GM12878 (cell line): ENCODE results near the gene FABP6. TPM values are rescaled to one million over a fixed set of nuclear protein-coding genes. Genes with fewer than 3 reads are reported as not detected.
A peak's percentile ranks its signal among the peaks of the same experiment; 100 is the strongest.

Experiments
- ATAC-seq: fragments of 200-7000 bp; cut with Tn5 transposase; 3 replicates; pipeline ENCODE4 v1.9.1; 2020; ENCODE audit warnings: mild to moderate bottlenecking, moderate library complexity
- BruUV-seq: library from RNA; stranded (reverse); fragments of 400-500 nt; replicated peaks from 2 replicates; lab custom pipeline; 2021; lab: Mats Ljungman, UMichigan
- CTCF ChIA-PET: fragments of 300-600 bp; sonication (Branson Sonifier 250); formaldehyde crosslinking; extraction: SDS; loops from one replicate; lab custom pipeline; 2021; ENCODE audit warnings: inconsistent platforms; lab: Yijun Ruan, JAX
- POLR2A ChIA-PET: fragments of 350-600 bp; formaldehyde crosslinking; extraction: SDS; loops from one replicate; lab custom pipeline; 2021; ENCODE audit warnings: inconsistent platforms; lab: Charles Lee
- RAD21 ChIA-PET: fragments of 300-600 bp; sonication (Branson Sonifier 250); formaldehyde crosslinking; loops from one replicate; lab custom pipeline; 2023; ENCODE audit warnings: antibody characterized with exemption; ENCODE audit not compliant: unreplicated experiment; lab: Charles Lee
- SMC1A ChIA-PET: fragments of 300-600 bp; sonication (Branson Sonifier 250); formaldehyde crosslinking; loops from one replicate; lab custom pipeline; 2023; ENCODE audit not compliant: unreplicated experiment, uncharacterized antibody; lab: Charles Lee
- DNase-seq: peaks from one replicate; pipeline ENCODE4 v3.0.0-alpha.2; 2011; ENCODE audit warnings: low read depth, low spot score
- FAIRE-seq: peaks from 3 replicates; lab custom pipeline; 2011; peaks lifted over from hg19 to GRCh38; lab: Jason Lieb, UNC
- H2AFZ ChIP-seq: 2 replicates; pipeline ENCODE4 v1.6.0; 2011; ENCODE audit warnings: low read depth, low read length, control low read depth; ENCODE audit not compliant: control insufficient read depth
- H3K27ac ChIP-seq: 2 replicates; pipeline ENCODE4 v1.5.1; 2011; ENCODE audit warnings: control low read depth; ENCODE audit not compliant: control insufficient read depth, insufficient read depth
- H3K27me3 ChIP-seq, 2 experiments: replicated peaks in 1 of 2; 2 replicates each; pipeline versions ENCODE4 v1.6.0 to v1.6.1; 2011; ENCODE audit warnings: low read length in 1 of 2; ENCODE audit not compliant: control insufficient read depth in 2 of 2, insufficient read depth in 2 of 2
- H3K36me3 ChIP-seq, 2 experiments: 2 replicates each; pipeline ENCODE4 v1.5.1; 2011; ENCODE audit warnings: low read length in 1 of 2; ENCODE audit not compliant: control insufficient read depth in 2 of 2, insufficient read depth in 2 of 2
- H3K4me1 ChIP-seq: 2 replicates; pipeline ENCODE4 v1.6.1; 2011; ENCODE audit warnings: mild to moderate bottlenecking, low read length, moderate library complexity, mixed read lengths; ENCODE audit not compliant: control insufficient read depth, insufficient read depth
- H3K4me2 ChIP-seq: 2 replicates; pipeline ENCODE4 v1.6.0; 2011; ENCODE audit warnings: control low read depth; ENCODE audit not compliant: control insufficient read depth, insufficient read depth
- H3K4me3 ChIP-seq: fragments of 200-600 bp; sonication (generic); 2 replicates; pipeline ENCODE4 v1.5.1; 2016
- H3K79me2 ChIP-seq: 2 replicates; pipeline ENCODE4 v1.6.0; 2011; ENCODE audit warnings: low read length; ENCODE audit not compliant: control insufficient read depth, insufficient read depth
- H3K9ac ChIP-seq: 2 replicates; pipeline ENCODE4 v1.8.0; 2011; ENCODE audit warnings: low read length, control low read depth, mixed read lengths; ENCODE audit not compliant: control insufficient read depth, insufficient read depth
- H3K9me3 ChIP-seq: replicated peaks from 3 replicates; pipeline ENCODE4 v1.5.1; 2011; ENCODE audit warnings: mild to moderate bottlenecking, low read length; ENCODE audit not compliant: control insufficient read depth, insufficient read depth
- H4K20me1 ChIP-seq: 2 replicates; pipeline ENCODE4 v1.6.0; 2011; ENCODE audit not compliant: control insufficient read depth, insufficient read depth
- BACH1 ChIP-seq: fragments of 450-650 bp; IDR thresholded peaks from 2 replicates; pipeline ENCODE4 v1.6.1; 2017; ENCODE audit warnings: mild to moderate bottlenecking, borderline replicate concordance
- BHLHE40 ChIP-seq, 2 experiments: fragments of 450-650 bp in 1 of 2; IDR thresholded peaks; 2 replicates each; pipeline ENCODE4 v1.6.1; 2011 to 2017; ENCODE audit warnings: low read depth in 2 of 2, borderline replicate concordance in 1 of 2, improper control_type of control experiment in 1 of 2, low read length in 1 of 2, mild to moderate bottlenecking in 1 of 2
- IRF3 ChIP-seq: fragments of 450-650 bp; IDR thresholded peaks from 2 replicates; pipeline ENCODE4 v1.6.1; 2014; ENCODE audit warnings: mild to moderate bottlenecking
- IRF4 ChIP-seq: IDR thresholded peaks from 2 replicates; pipeline ENCODE4 v1.6.1; 2011; ENCODE audit warnings: low read depth, low read length
- PAX5 ChIP-seq: IDR thresholded peaks from 2 replicates; pipeline ENCODE4 v1.6.1; 2011; ENCODE audit warnings: low read depth, low read length, borderline replicate concordance
- TARDBP ChIP-seq: IDR thresholded peaks from 2 replicates; pipeline ENCODE4 v1.6.1; 2016; ENCODE audit warnings: borderline replicate concordance
- ZNF592 ChIP-seq: fragments of 450-650 bp; IDR thresholded peaks from 2 replicates; pipeline ENCODE4 v1.6.1; 2017; ENCODE audit warnings: mild to moderate bottlenecking, moderate library complexity
- WGBS: methylation state at CpG from one replicate; pipeline ENCODE4 v1.1.6; 2016; ENCODE audit warnings: low lambda C conversion rate; ENCODE audit not compliant: insufficient replicate concordance, insufficient coverage; ENCODE audit errors: missing lambda C conversion rate; 5-methylcytosine and 5-hydroxymethylcytosine counted together
- in situ Hi-C: fragments of 300-500 bp; cut with MboI; formaldehyde crosslinking; loops from 9 replicates; pipeline ENCODE4 v1.14.3; 2018; ENCODE audit warnings: mixed read lengths
- intact Hi-C: fragments of 100-400 bp; cut with micrococcal nuclease; formaldehyde crosslinking; loops from one replicate; pipeline ENCODE4 v1.14.2; 2022; ENCODE audit not compliant: unreplicated experiment
- polyA plus RNA-seq, 11 experiments: library from polyadenylated mRNA; depleted of rRNA in 4 of 11; unstranded in 6 of 11; stranded (reverse) in 5 of 11; fragments of >200 nt; fragmentation: Nextera tagmentation in 4 of 11; fragmentation: Illumina TruSeq in 1 of 11; extraction: Ambion mirVana in 4 of 11; extraction: Trizol in 1 of 11; gene quantifications; 1 replicate in 1 of 11; 2 replicates in 10 of 11; pipeline versions ENCODE4 v1.2.1 to v1.2.3, GENCODE V29; 2011 to 2016; ENCODE audit warnings: inconsistent platforms in 2 of 11, missing spikeins in 2 of 11, low read depth in 1 of 11
- total RNA-seq, 4 experiments: library from RNA; depleted of rRNA in 3 of 4; stranded (reverse); fragments of >200 nt in 3 of 4; fragmentation: Illumina TruSeq in 1 of 4; extraction: Trizol in 1 of 4; gene quantifications; 2 replicates each; pipeline versions ENCODE4 v1.2.1 to v1.2.3, GENCODE V29; 2013 to 2021

FABP6 gene
- total and polyA plus RNA-seq, 10 of the 15 experiments (the other 5 are each of a cell fraction or from before 2014, with no cell fraction given) = 0.66 to 8.1 (median 2.4) TPM

- 18% methylated on average over 16 of the region's 16 CpGs for WGBS
- SMC1A ChIA-PET = interaction anchor here (0.6 kb wide), 1 partner anchor 49 kb away, joined by 3 read pairs; no protein-coding TSS in a partner anchor
- no peak overlapping the region for H3K9ac ChIP-seq
- no peaks in the 10 kb centered on the region for H3K79me2 ChIP-seq
- ATAC-seq (peak; percentile 32; the same call in 1 of the 3 replicates), DNase-seq (no peak), FAIRE-seq (no peak)
- no peaks in the 10 kb centered on the region for H3K9me3 ChIP-seq
- in situ Hi-C loops (no loop called here), intact Hi-C loops (no loop called here)
- H3K4me2 ChIP-seq = no peak overlapping the region
- peaks cover 9% of the 10 kb centered on the region for H3K4me1 ChIP-seq
- H3K4me3 ChIP-seq = no peak overlapping the region
- TF ChIP-seq TARDBP = no peak
- TF ChIP-seq BHLHE40 (IDR thresholded peaks at IDR 0.05; ENCODE audit: borderline replicate concordance in 1 of 2, low read depth in 2 of 2, low read length in 1 of 2) = peak; percentile 32 to 71; a peak in 3 of 4 replicates
- no peaks in the 10 kb centered on the region for H3K36me3 ChIP-seq
- POLR2A ChIA-PET = no interaction called here
- RAD21 ChIA-PET = interaction anchor here (0.9 kb wide), 1 partner anchor 23 kb away, joined by 3 read pairs; no protein-coding TSS in a partner anchor
- no TSS peak for BruUV-seq
- CTCF ChIA-PET = interaction anchor here (1.0 to 2.0 kb wide), 3 partner anchors 9 to 93 kb away, joined by 3 to 6 read pairs (median 3); no protein-coding TSS in a partner anchor
- no peak overlapping the region for H3K27ac ChIP-seq
- no peaks in the 10 kb centered on the region; a peak in 1 of 4 replicates for H3K27me3 ChIP-seq
- H2AFZ ChIP-seq = peak overlapping the region; percentile 9; the same call in 1 of the 2 replicates
- no peaks in the 10 kb centered on the region for H4K20me1 ChIP-seq
These were observed 33.1 kb downstream of the FABP6 start for GRCh38 chr5:160262151-160263074.

GRCh38 chr5:160263326-160263855, 34.1 kb downstream of the FABP6 start:
- Histone ChIP-seq H3K9me3 (no peaks in the 10 kb centered on the region), H3K4me3 (no peak overlapping the region), H3K4me2 (no peak overlapping the region), H3K9ac (no peak overlapping the region), H3K79me2 (no peaks in the 10 kb centered on the region), H2AFZ (no peak overlapping the region), H4K20me1 (no peaks in the 10 kb centered on the region), H3K4me1 (peaks cover 9% of the 10 kb centered on the region), H3K27me3 (no peaks in the 10 kb centered on the region; a peak in 1 of 4 replicates), H3K27ac (no peak overlapping the region), H3K36me3 (no peaks in the 10 kb centered on the region)
- FAIRE-seq (no peak), ATAC-seq (no peak), DNase-seq (no peak)
- CTCF ChIA-PET = interaction anchor here (0.8 to 1.6 kb wide), 2 partner anchors 21 to 82 kb away, joined by 3 read pairs; no protein-coding TSS in a partner anchor
- TF ChIP-seq BHLHE40 (IDR thresholded peaks at IDR 0.05; ENCODE audit: borderline replicate concordance in 1 of 2, low read depth in 2 of 2, low read length in 1 of 2) (no peak), PAX5 (no peak), ZNF592 (no peak), IRF3 (no peak), BACH1 (no peak), IRF4 (no peak)
- RAD21 ChIA-PET = interaction anchor here (0.7 kb wide), 1 partner anchor 13 kb away, joined by 5 read pairs; no protein-coding TSS in a partner anchor
- POLR2A ChIA-PET = interaction anchor here (0.7 kb wide), 1 partner anchor 25 kb away, joined by 3 read pairs; no protein-coding TSS in a partner anchor
- in situ Hi-C loops (no loop called here), intact Hi-C loops (no loop called here)
- no TSS peak for BruUV-seq
- SMC1A ChIA-PET = no interaction called here
- WGBS = 29% methylated on average over 4 of the region's 4 CpGs
